SKM-1 (cell line): ENCODE data around the gene ENO3.

Experiments used
- DNase-seq: peaks from one replicate; lab custom pipeline; 2025; ENCODE audit not compliant: unreplicated experiment; lab: John Stamatoyannopoulos, UW

The ENO3 gene

GRCh38 chr17:4949321-4950074 is 1.4 kb upstream of the ENO3 start:
- DNase-seq: no peak

GRCh38 chr17:4950075-4950745 is 709 bp upstream of the ENO3 start:
- DNase-seq: no peak

- no peak for DNase-seq
These were observed 567 bp downstream of the ENO3 start for GRCh38 chr17:4951486-4951885.

- DNase-seq: no peak
These were observed 2.6 kb downstream of the ENO3 start for GRCh38 chr17:4953451-4953961.

- DNase-seq: no peak
These were observed 4.2 kb downstream of the ENO3 start for GRCh38 chr17:4955091-4955490.

- DNase-seq: no peak
These were observed 5.7 kb downstream of the ENO3 start for GRCh38 chr17:4956493-4957061.

GRCh38 chr17:4958102-4958501 is 7.2 kb downstream of the ENO3 start:
- DNase-seq: no peak

- no peak for DNase-seq
These were observed 8.5 kb downstream of the ENO3 start for GRCh38 chr17:4959261-4959965.

GRCh38 chr17:4960279-4960922 is 9.5 kb downstream of the ENO3 start:
- no peak for DNase-seq

GRCh38 chr17:4965311-4965986 is 14.5 kb downstream of the ENO3 start:
- DNase-seq: no peak

- peak; percentile 72 for DNase-seq
These were observed 16.1 kb downstream of the ENO3 start for GRCh38 chr17:4966844-4967538.

- peak; percentile 46 for DNase-seq
These were observed 16.9 kb downstream of the ENO3 start, which contains the start of gene SPAG7 for GRCh38 chr17:4967539-4968485. Gene SPAG7, minus strand, starts transcription at chr17:4967817. Its CDS starts 13 bp downstream, at chr17:4967804.

- DNase-seq: no peak
These were observed 17.6 kb downstream of the ENO3 start for GRCh38 chr17:4968486-4969046.

- no peak for DNase-seq
These were observed 18.2 kb downstream of the ENO3 start for GRCh38 chr17:4969047-4969550.

- no peak for DNase-seq
These were observed 18.7 kb downstream of the ENO3 start for GRCh38 chr17:4969551-4970173.

GRCh38 chr17:4970273-4970672 is 19.4 kb downstream of the ENO3 start:
- no peak for DNase-seq

GRCh38 chr17:4971826-4972225 is 20.9 kb downstream of the ENO3 start:
- no peak for DNase-seq

- no peak for DNase-seq
These were observed 21.4 kb downstream of the ENO3 start for GRCh38 chr17:4972322-4972721.
